ENCODE data around the gene FOLR1.
"Not testable (repeated sequence)": the region's sequence is repeated elsewhere in the genome, so short reads cannot be mapped to it uniquely, and the experiment has no call there.

Gene FOLR1

GRCh38 chr11:72191961-72192381, at the start of gene FOLR1:
TSS of gene FOLR1 (plus strand) at chr11:72192140. CDS start at chr11:72192174, 34 bp downstream.
- DNase-seq: no peak

GRCh38 chr11:72142543-72142942, 49.4 kb upstream of the FOLR1 start:
- DNase-seq: not testable (repeated sequence)

DNA sequence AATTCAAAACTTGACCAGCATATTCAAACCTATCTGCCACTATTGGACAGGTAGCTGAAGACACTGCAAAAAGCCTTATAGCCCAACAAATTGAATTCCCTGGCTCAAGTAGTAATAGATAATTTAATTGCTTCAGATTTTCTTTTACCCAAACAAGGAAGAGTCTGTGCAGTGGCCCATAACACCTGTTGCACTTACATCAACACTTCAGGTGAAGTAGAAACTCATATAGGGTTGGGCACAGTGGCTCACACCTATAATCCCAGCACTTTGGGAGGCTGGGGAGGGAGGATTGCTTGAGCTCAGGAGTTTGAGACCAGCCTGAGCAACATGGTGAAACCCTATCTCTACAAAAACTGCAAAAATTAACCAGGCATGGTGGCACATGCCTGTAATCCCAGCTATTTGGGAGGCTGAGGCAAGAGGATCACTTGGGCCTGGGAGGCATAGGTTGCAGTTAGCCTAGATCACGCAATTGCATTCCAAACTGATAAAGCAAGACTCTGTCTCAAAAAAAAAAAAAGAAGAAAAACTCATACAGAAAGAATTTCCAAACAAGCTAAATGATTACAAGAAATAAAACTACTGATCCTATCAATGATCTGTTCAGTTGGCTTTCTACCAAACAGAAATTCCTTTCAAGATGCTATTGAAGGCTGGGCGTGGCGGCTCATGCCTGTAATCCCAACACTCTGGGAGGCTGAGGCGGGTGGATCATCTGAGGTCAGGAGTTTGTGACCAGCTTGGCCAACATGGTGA, 47.0 kb upstream of the FOLR1 start:
- no peak for DNase-seq

GRCh38 chr11:72146625-72147024, 45.3 kb upstream of the FOLR1 start:
- no peak for DNase-seq

DNA sequence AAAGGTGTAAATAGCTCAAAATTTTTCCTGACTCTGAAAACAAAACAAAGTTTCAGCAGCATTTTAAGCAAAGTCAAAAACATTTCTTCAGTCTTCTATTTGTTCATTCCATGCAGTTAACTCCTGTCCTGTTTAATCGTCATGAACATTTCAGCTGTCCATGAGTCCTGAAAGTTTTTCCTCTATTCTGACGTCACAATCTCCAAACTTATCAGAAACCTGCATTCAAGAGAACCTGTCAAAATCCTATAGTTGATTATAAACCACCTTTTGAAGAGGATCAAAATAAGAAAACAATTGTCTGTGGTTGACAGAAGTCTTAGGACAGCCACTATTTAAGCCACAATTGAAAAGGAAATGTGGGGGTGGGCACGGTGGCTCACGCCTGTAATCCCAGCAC, 41.1 kb upstream of the FOLR1 start:
- DNase-seq: no peak

- not testable (repeated sequence) for DNase-seq
Observed at GRCh38 chr11:72153874-72154273, 38.1 kb upstream of the FOLR1 start.

DNA sequence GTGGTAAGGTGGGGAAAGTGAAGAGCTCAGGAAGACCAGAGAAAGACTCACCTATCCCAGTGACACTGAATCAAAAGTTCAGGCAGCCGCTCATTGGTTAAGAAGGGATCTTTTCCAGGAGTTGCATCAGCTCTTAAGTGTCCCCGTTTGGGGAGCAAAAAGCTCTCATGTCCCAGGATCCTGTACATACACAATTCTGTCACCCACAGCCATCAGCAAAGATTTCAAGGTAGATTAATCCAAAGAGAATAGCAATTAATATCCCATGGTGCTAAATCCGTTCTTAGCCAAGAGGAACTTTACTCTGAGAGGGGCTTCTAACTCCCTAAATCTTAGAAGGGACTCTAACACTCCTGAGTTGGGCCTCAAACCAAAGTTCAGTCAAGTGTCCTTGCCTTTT, 37.1 kb upstream of the FOLR1 start:
- DNase-seq: no peak

GRCh38 chr11:72155751-72156150, 36.2 kb upstream of the FOLR1 start:
- DNase-seq: no peak

- DNase-seq: no peak
Observed at GRCh38 chr11:72157131-72157530, 34.8 kb upstream of the FOLR1 start.

GRCh38 chr11:72160319-72160718, 31.6 kb upstream of the FOLR1 start:
- no peak for DNase-seq

GRCh38 chr11:72162891-72163492, 28.9 kb upstream of the FOLR1 start:
- DNase-seq: no peak

DNA sequence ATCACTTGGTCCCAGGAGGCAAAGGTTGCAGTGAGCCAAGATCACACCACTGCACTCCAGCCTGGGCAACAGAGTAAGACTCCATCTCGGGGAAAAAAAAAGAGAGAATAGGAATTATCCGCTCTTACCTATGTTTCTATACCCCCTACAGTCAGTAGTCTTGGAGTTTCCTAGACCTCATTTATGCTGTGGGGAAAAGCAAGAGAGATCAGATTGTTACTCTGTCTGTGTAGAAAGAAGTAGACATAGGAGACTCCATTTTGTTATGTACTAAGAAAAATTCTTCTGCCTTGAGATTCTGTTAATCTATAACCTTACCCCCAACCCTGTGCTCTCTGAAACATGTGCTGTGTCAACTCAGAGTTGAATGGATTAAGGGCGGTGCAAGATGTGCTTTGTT, 27.8 kb upstream of the FOLR1 start:
- not testable (repeated sequence) for DNase-seq

- not testable (repeated sequence) for DNase-seq
Observed at GRCh38 chr11:72169046-72169555, 22.8 kb upstream of the FOLR1 start.

- DNase-seq: not testable (repeated sequence)
Observed at GRCh38 chr11:72169754-72170153, 22.2 kb upstream of the FOLR1 start.

- not testable (repeated sequence) for DNase-seq
Observed at GRCh38 chr11:72172043-72172442, 19.9 kb upstream of the FOLR1 start.

- no peak for DNase-seq
Observed at GRCh38 chr11:72173291-72173690, 18.6 kb upstream of the FOLR1 start.

DNA sequence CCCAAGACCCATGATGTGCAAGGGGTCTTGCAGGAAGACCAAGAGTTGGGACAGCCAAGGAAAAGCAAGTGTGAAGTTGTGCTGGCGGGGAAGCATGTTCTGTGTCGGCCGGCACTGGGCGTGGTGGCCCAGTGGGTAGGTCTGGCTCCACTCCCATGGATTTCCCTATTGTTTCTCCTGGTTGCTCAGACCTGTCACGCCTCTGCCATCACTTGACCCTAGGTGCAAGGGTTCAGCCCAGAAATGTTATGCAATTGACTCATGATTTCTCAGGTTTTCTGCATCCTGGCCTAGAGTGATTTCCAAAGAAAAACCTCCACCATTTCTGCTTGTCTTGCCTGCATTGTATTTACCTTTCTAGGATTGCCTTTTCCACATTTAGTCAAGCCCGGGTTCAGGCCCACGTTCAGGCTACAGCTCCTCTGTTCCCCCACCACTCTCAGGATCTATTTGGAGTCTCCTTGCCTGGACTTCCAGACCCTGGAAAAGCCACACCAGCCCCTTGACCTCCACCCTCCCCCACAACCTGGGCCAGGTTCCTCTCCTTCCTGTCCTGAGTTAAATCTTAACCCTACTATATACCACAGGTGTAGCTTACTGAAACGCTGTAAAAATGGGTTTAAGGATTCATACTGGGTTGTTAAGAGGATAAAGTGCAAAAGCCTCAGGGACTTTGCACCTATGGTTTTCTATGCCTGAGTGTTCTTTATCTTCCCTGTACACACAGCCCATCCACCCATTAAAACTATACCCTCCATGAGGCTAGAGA, 17.5 kb upstream of the FOLR1 start:
- DNase-seq: no peak

GRCh38 chr11:72177656-72178055, 14.3 kb upstream of the FOLR1 start:
- no peak for DNase-seq

DNA sequence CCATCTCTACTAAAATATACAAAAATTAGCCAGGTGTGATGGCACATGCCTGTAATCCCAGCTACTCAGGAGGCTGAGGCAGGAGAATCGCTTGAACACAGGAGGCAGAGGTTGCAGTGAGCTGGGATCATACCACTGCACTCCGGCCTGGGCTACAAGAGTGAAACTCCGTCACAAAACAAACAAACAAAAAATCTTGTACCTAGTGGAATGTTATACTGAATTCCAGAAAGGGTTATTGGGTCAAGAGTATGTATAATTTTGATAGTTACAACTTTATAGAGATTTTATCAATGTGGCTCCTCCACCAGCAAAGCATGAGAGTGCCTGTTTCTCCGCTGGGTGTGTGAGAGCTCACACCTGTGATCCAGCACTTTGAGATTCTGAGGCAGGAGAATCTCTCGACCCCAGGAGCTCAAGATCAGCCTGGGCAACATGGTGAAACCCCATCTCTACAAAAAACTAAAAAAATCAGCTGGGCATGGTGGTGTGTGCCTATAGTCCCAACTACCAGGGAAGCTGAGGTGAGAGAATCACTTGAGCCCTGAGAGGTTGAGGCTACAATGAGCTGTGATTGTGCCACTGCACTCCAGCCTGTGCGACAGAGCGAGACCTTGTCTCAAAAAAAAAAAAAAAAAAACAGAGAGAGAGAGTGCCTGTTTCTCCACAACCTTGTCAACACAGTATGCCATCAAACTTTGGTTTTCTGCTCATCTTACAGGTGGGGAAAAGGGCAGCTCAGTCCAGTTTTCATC, 12.7 kb upstream of the FOLR1 start:
- DNase-seq: no peak

DNA sequence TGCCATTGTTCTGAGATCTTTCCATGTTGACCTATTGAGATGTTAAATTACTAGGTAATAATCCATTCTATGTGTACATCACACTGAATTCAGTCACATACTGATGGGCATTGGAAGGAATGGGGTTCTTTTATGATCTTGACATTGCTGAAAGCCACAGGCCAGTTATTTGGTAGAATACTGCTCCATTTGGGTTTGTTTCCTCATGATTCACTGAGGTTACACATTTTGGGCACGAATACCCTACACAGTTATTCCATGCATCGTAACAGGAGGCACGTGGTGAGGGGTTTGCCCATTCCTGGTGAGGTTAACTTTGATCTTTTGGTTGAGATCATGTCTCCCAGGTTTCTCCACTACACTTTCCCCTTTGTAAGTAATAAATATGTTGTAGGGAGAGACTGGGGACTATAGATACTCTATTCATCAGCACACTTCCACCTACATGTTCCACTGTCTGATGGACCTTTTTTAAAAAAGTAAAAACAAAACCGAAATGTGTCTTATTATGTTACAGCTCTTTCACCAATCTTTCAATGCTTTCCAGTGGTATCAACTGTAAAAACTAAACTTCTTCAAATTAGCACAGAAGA, 12.0 kb upstream of the FOLR1 start:
- DNase-seq: no peak

DNA sequence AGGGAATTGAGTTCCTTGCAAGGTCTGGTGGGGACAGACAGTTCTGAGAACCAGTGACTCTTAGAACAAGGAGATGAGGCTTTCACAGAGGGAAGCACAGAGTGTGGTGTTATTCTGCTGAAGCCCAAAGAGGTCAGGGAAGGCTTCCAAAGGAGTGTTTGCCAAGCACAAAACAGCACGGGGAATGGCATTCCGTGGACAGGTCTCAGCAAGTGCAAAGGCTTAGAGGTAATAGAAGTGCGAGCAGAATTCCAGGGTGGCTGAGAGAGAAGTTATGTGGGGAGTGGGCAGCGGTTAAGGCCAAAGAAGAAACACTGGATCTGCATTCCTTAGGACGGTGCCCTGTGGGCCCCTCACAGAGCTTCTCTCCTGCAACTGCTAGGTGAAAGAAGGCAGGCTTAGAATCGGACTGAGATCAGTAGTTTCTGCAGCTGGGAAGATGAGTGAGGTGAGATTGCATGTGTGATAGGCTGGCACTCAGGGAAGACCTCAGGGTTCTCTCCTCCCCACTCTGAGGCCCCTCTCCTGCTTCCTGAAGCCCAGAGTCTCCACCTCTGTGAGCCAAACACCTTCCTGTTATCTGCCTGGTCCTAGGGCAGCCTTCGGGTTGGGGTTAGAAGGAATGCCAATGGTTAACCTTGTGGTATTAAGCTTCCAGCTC, 10.9 kb upstream of the FOLR1 start:
- DNase-seq: not testable (repeated sequence)

DNA sequence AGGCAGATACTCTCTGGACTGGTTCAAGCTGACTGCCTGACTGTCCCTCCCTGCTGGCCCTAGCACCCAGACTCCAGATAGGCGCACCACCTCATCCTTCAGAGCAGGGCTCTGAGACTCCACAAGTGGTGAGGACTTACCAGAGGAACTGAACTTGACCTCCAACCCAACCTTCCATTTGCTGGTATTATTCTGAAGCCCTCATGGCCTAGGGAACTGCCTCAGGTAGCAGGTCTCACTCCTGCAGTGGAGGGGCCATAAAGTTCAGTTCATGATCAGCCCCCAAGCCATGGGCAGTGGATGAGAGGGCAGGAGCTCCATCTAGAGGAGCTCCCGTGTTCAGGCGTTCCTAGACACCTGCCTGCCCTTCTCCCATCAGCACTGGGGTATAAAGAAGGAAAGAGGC, 10.4 kb upstream of the FOLR1 start:
- DNase-seq: not testable (repeated sequence)

All from SHP77 treated with DMSO at 0.1 percent for 48 hours (cell line).